ENCODE data around the gene LIMS1. TPM values are rescaled to one million over a fixed set of nuclear protein-coding genes. Genes with fewer than 3 reads are reported as not detected.

The LIMS1 gene
- total RNA-seq, 2 donors from 2014 or later: 171 to 199 TPM

DNA sequence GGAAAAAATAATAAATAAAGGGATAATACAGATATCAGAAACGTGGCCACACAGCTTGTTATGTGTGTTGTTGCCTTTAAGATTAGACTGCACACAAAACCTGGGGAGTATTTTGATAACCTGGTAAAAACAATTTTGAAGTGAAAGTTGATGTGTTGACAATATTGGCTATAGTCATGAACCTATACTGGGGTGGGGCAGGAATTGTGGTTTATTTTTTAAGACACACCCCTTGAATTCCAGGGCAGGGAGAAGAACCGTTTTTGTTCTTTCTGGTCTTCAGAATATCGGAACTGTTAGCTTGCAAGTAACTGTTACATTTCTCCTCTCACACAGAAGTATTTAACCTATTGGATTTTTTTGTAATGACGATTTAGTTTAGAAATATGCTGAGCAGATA is 80.4 kb downstream of the LIMS1 start:
- no peak for ATAC-seq (ENCODE audit: insufficient number of reproducible peaks, low FRiP score, low read depth)
- Histone ChIP-seq H3K27me3 (replicated peaks; ENCODE audit: insufficient read depth) (no peaks in the 10 kb centered on the region), H3K9me3 (no peaks in the 10 kb centered on the region), H3K4me1 (ENCODE audit: control insufficient read depth in 1 of 2, low read depth in 2 of 2) (peaks cover 8 to 47% of the 10 kb centered on the region in 2 donors), H3K27ac (no peak overlapping the region), H3K4me3 (no peak overlapping the region), H3K36me3 (no peaks in the 10 kb centered on the region)
- TF ChIP-seq, protein P1, sequence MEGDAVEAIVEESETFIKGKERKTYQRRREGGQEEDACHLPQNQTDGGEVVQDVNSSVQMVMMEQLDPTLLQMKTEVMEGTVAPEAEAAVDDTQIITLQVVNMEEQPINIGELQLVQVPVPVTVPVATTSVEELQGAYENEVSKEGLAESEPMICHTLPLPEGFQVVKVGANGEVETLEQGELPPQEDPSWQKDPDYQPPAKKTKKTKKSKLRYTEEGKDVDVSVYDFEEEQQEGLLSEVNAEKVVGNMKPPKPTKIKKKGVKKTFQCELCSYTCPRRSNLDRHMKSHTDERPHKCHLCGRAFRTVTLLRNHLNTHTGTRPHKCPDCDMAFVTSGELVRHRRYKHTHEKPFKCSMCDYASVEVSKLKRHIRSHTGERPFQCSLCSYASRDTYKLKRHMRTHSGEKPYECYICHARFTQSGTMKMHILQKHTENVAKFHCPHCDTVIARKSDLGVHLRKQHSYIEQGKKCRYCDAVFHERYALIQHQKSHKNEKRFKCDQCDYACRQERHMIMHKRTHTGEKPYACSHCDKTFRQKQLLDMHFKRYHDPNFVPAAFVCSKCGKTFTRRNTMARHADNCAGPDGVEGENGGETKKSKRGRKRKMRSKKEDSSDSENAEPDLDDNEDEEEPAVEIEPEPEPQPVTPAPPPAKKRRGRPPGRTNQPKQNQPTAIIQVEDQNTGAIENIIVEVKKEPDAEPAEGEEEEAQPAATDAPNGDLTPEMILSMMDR (IDR thresholded peaks at IDR 0.05): no peak
- DNase-seq (ENCODE audit: low spot score): no peak

DNA sequence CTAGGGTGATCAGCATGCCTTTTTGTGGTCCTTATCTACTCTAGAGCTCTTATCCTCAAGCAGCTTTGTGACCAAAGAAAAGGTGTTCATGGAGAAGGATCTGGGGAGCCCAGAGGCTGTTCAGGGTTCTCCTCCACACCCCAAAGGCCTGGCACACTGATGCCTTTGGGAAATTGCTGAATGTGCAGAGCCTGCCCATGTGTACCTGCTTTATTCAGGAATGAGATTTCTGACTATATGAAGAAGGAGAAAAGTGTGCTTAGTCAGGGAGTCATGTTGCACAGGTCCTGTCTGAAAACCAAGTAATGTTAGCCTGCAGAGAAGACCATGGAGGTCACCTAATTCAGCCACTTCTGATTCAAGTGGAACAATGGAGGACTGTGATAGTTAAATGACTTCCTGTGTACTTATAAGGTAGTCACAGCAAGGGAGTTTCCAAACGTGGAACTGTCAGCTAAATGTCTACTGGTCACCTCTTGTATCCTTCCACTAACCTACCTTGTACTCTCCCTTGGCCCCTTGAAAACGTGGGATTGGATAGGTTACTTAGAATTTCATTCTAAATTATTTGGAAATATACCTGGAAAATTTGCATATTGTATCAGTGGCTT is 81.3 kb downstream of the LIMS1 start:
- H3K27ac ChIP-seq: no peak overlapping the region
- ATAC-seq (ENCODE audit: insufficient number of reproducible peaks, low FRiP score, low read depth) (no peak), DNase-seq (ENCODE audit: low spot score) (no peak)
- H3K4me3 ChIP-seq: no peak overlapping the region
- TF ChIP-seq, protein P1 (IDR thresholded peaks at IDR 0.05): no peak
- peaks cover 12 to 52% of the 10 kb centered on the region in 2 donors for H3K4me1 ChIP-seq (ENCODE audit: control insufficient read depth in 1 of 2, low read depth in 2 of 2)
- no peaks in the 10 kb centered on the region for H3K27me3 ChIP-seq (replicated peaks; ENCODE audit: insufficient read depth)
- no peaks in the 10 kb centered on the region for H3K36me3 ChIP-seq
- no peaks in the 10 kb centered on the region for H3K9me3 ChIP-seq

DNA sequence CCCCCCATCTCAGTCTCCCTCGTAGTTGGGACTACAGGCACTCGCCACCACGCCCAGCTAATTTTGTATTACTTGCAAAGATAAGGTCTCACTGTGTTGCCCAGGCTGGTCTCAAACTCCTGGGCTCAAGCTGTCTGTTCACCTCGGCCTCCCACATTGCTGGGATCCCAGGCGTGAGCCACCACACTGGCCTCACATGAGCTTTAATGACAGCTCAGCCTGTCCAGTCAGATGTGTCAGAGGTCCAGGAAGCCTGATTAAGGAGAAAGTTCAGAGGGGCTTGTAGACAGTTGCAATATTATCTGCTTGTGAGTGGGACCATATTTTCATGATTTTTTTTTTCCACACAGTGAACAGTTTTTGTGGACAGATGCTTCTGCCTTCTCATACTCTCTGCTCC is 82.0 kb downstream of the LIMS1 start:
- H3K4me1 ChIP-seq (ENCODE audit: control insufficient read depth in 1 of 2, low read depth in 2 of 2): peaks cover 19 to 59% of the 10 kb centered on the region in 2 donors
- no peak overlapping the region for H3K27ac ChIP-seq
- no peaks in the 10 kb centered on the region for H3K9me3 ChIP-seq
- no peaks in the 10 kb centered on the region for H3K27me3 ChIP-seq (replicated peaks; ENCODE audit: insufficient read depth)
- DNase-seq (ENCODE audit: low spot score) (no peak), ATAC-seq (ENCODE audit: insufficient number of reproducible peaks, low FRiP score, low read depth) (no peak)
- H3K4me3 ChIP-seq: no peak overlapping the region
- TF ChIP-seq, protein P1 (IDR thresholded peaks at IDR 0.05): no peak
- no peaks in the 10 kb centered on the region for H3K36me3 ChIP-seq

DNA sequence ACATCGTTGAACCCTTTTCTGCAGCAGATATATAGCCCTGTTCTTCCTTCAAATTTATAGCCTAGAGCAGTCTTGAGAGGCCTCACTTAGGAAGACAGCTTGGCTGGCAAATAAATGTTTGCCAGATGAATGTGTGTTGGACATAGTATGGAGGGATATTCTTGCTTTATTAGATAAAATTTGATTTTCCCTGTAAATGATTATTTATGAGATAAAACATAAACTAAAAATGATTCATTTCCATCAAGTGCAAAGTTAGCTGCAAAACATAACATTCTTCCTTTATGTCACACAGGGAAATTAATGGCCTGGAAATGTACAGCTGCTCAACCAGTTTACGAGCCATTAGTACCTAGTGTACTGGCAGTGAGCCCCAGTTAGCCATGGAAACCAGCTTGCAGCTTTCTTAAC is 82.5 kb downstream of the LIMS1 start:
- TF ChIP-seq, protein P1 (IDR thresholded peaks at IDR 0.05): no peak
- Histone ChIP-seq H3K4me1 (ENCODE audit: control insufficient read depth in 1 of 2, low read depth in 2 of 2) (peaks cover 24 to 63% of the 10 kb centered on the region in 2 donors), H3K27ac (no peak overlapping the region)

DNA sequence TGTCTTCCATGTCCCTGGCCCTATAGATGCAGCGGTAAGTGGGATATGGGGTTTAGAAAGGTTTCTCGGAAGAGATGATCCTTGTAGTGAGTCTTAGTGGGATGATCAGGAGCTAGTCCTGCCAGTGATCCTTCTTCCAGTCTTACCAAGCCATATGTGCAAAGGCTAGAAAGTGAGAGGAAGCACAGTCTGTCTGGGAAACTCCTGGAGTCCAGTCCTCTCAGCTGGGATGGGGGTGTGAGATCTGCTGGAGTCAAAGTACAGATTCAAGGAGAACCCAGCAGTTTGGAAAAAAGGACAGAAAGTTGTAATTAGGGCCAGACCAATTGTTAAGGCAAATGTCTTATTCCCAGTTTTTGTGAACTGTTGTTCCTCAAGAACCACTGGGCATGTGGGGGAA is 83.3 kb downstream of the LIMS1 start:
- TF ChIP-seq, protein P1 (IDR thresholded peaks at IDR 0.05): no peak
- no peak for DNase-seq (ENCODE audit: low spot score)
- ATAC-seq (ENCODE audit: insufficient number of reproducible peaks, low FRiP score, low read depth): no peak
- H3K4me3 ChIP-seq: no peak overlapping the region
- peaks cover 30 to 60% of the 10 kb centered on the region in 2 donors for H3K4me1 ChIP-seq (ENCODE audit: control insufficient read depth in 1 of 2, low read depth in 2 of 2)
- peak overlapping the region in 1 of 2 donors; percentile 20 for H3K27ac ChIP-seq
- no peaks in the 10 kb centered on the region for H3K36me3 ChIP-seq
- no peaks in the 10 kb centered on the region for H3K27me3 ChIP-seq (replicated peaks; ENCODE audit: insufficient read depth)
- no peaks in the 10 kb centered on the region for H3K9me3 ChIP-seq

More for the DNA sequence above, 82.5 kb downstream of the LIMS1 start:
- Histone ChIP-seq H3K9me3 (no peaks in the 10 kb centered on the region), H3K4me3 (no peak overlapping the region), H3K36me3 (no peaks in the 10 kb centered on the region), H3K27me3 (replicated peaks; ENCODE audit: insufficient read depth) (no peaks in the 10 kb centered on the region)
- ATAC-seq (ENCODE audit: insufficient number of reproducible peaks, low FRiP score, low read depth): no peak
- no peak for DNase-seq (ENCODE audit: low spot score)
